Keratinocyte (primary cell): ENCODE measurements around the gene DMXL1. TPM values are rescaled to one million over a fixed set of nuclear protein-coding genes. Genes with fewer than 3 reads are reported as not detected.

Source experiments
- DNase-seq: peaks from one replicate; pipeline ENCODE4 v3.0.0-alpha.2; 2011; ENCODE audit warnings: low read depth, missing footprints, low spot score
- FAIRE-seq: peaks from 2 replicates; lab custom pipeline; 2011; peaks lifted over from hg19 to GRCh38; lab: Jason Lieb, UNC
- H2AFZ ChIP-seq: 2 replicates; pipeline ENCODE4 v1.6.0; 2012; ENCODE audit warnings: low read length, control low read depth, inconsistent platforms; ENCODE audit not compliant: control insufficient read depth
- H3K27ac ChIP-seq: 2 replicates; pipeline ENCODE4 v1.5.1; 2011; ENCODE audit warnings: low read length; ENCODE audit not compliant: control insufficient read depth, insufficient read depth
- H3K27me3 ChIP-seq: 3 replicates; pipeline ENCODE4 v1.6.0; 2011; ENCODE audit warnings: low read length; ENCODE audit not compliant: control insufficient read depth, insufficient read depth; ENCODE audit errors: extremely low read depth
- H3K36me3 ChIP-seq, 2 experiments: 2 replicates in 1 of 2; 3 replicates in 1 of 2; pipeline ENCODE4 v1.5.1; 2011; ENCODE audit warnings: low read length in 2 of 2, mild to moderate bottlenecking in 1 of 2; ENCODE audit not compliant: control insufficient read depth in 2 of 2, insufficient read depth in 2 of 2; ENCODE audit errors: extremely low read depth in 1 of 2
- H3K4me1 ChIP-seq: 3 replicates; pipeline ENCODE4 v1.5.1; 2011; ENCODE audit warnings: low read length; ENCODE audit not compliant: control insufficient read depth, insufficient read depth; ENCODE audit errors: extremely low read depth
- H3K4me2 ChIP-seq: 3 replicates; pipeline ENCODE4 v1.6.0; 2011; ENCODE audit warnings: low read depth, low read length; ENCODE audit not compliant: control insufficient read depth, insufficient read depth; ENCODE audit errors: extremely low read depth
- H3K4me3 ChIP-seq, 3 experiments: fragments of 200-600 bp in 1 of 3; sonication (generic) in 1 of 3; 2 replicates in 2 of 3; 3 replicates in 1 of 3; pipeline ENCODE4 v1.5.1; 2011 to 2016; ENCODE audit warnings: low read length in 3 of 3, mild to moderate bottlenecking in 3 of 3, control low read depth in 2 of 3, inconsistent platforms in 1 of 3, low read depth in 1 of 3, mixed read lengths in 1 of 3, mixed run types in 1 of 3, moderate library complexity in 1 of 3; ENCODE audit not compliant: control insufficient read depth in 2 of 3, insufficient read depth in 2 of 3; ENCODE audit errors: extremely low read depth in 1 of 3
- H3K79me2 ChIP-seq: 2 replicates; pipeline ENCODE4 v1.6.0; 2012; ENCODE audit warnings: low read length; ENCODE audit not compliant: control insufficient read depth, insufficient read depth
- H3K9ac ChIP-seq: 3 replicates; pipeline ENCODE4 v1.6.0; 2011; ENCODE audit warnings: low read length; ENCODE audit not compliant: control insufficient read depth, insufficient read depth; ENCODE audit errors: extremely low read depth
- H3K9me1 ChIP-seq: 3 replicates; pipeline ENCODE4 v1.6.0; 2011; ENCODE audit warnings: low read length; ENCODE audit not compliant: control insufficient read depth, insufficient read depth; ENCODE audit errors: extremely low read depth
- H3K9me3 ChIP-seq: 2 replicates; pipeline ENCODE4 v1.5.1; 2012; ENCODE audit warnings: low read depth, low read length; ENCODE audit not compliant: control insufficient read depth
- H4K20me1 ChIP-seq: 3 replicates; pipeline ENCODE4 v1.6.0; 2011; ENCODE audit warnings: low read length; ENCODE audit not compliant: control insufficient read depth, insufficient read depth; ENCODE audit errors: extremely low read depth
- CTCF ChIP-seq, 3 experiments: IDR thresholded peaks in 1 of 3; conservative IDR thresholded peaks in 1 of 3; optimal IDR thresholded peaks in 1 of 3; 2 replicates in 2 of 3; 3 replicates in 1 of 3; pipeline versions ENCODE3 to v1.5.1; 2011; ENCODE audit warnings: low read length in 3 of 3, mild to moderate bottlenecking in 3 of 3, moderate library complexity in 2 of 3, control low read depth in 1 of 3, inconsistent platforms in 1 of 3; ENCODE audit not compliant: insufficient read depth in 2 of 3; ENCODE audit errors: extremely low read depth in 1 of 3
- EZH2 ChIP-seq: IDR thresholded peaks from one replicate; pipeline ENCODE4 v1.6.1; 2012; ENCODE audit warnings: inconsistent platforms, mild to moderate bottlenecking, low read length, moderate library complexity
- dilution Hi-C: fragments of 300-500 bp; cut with MboI; formaldehyde crosslinking; loops from one replicate; pipeline ENCODE4 v1.7.0; 2020; ENCODE audit warnings: low sequenced_read_pairs; ENCODE audit not compliant: extremely low pct_ligation_motif_present
- polyA plus RNA-seq, 5 experiments: library from polyadenylated mRNA; depleted of rRNA in 3 of 5; stranded (reverse) in 3 of 5; stranded (forward) in 1 of 5; unstranded in 1 of 5; fragments of >200 nt; gene quantifications; 1 replicate in 1 of 5; 2 replicates in 3 of 5; 3 replicates in 1 of 5; pipeline versions ENCODE4 v1.2.1 to v1.2.3, GENCODE V29; 2011 to 2012; ENCODE audit warnings: missing spikeins in 2 of 5, low read depth in 1 of 5, low replicate concordance in 1 of 5

The DMXL1 gene
- polyA plus RNA-seq, 1 donor (not counting 4 experiments of a cell fraction or from before 2014, with no cell fraction given) = 13.1 TPM

DNA sequence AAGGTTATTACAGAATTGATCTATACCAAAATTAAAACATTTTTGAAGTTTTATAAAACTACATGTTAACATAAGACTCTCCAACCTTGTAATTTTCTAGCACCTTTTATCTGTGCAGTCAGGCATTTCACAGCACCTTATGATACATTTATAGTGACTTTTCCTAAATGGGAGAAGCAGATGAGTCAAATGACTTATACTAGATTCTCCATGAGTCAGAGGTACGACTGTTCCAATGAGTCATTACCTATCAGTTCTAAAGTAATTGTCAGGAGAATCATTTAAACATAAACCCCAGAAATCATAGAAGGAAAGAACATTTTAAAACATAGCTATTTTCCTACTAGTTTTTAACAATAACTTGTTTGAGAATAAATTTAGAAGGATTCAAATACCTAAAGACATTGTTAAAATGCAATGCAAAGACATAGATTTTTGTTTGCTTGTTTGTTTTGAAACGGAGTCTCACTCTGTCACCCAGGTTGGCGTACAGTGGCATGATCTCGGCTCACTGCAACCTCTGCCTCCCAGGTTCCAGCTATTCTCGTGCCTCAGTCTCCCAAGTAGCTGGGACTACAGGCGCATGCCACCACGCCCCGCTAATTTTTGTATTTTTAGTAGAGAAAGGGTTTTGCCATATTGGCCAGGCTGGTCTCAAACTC is 34.7 kb upstream of the DMXL1 start:
- H3K4me1 ChIP-seq = peaks cover 9% of the 10 kb centered on the region

GRCh38 chr5:119037496-119038215 is 33.2 kb upstream of the DMXL1 start:
- no peak for DNase-seq
- no peaks in the 10 kb centered on the region for H3K36me3 ChIP-seq
- H3K27ac ChIP-seq = no peak overlapping the region
- no peak overlapping the region for H3K4me3 ChIP-seq
- no peaks in the 10 kb centered on the region for H3K79me2 ChIP-seq
- no peaks in the 10 kb centered on the region for H4K20me1 ChIP-seq
- no peak overlapping the region for H2AFZ ChIP-seq
- dilution Hi-C loops = no loop called here
- H3K9ac ChIP-seq = no peak overlapping the region
- no peak overlapping the region for H3K4me2 ChIP-seq
- H3K27me3 ChIP-seq = no peaks in the 10 kb centered on the region
- no peaks in the 10 kb centered on the region for H3K9me1 ChIP-seq
- FAIRE-seq = no peak
- no peak for TF ChIP-seq CTCF (optimal IDR thresholded peaks at IDR 0.05 in 1 of 3, IDR thresholded peaks at IDR 0.05 in 1 of 3, conservative IDR thresholded peaks at IDR 0.05 in 1 of 3; ENCODE audit: extremely low read depth in 1 of 3, insufficient read depth in 2 of 3, low read length in 3 of 3)
- TF ChIP-seq EZH2 = no peak
- peaks cover 9% of the 10 kb centered on the region for H3K4me1 ChIP-seq
- no peaks in the 10 kb centered on the region for H3K9me3 ChIP-seq

More for the DNA sequence above, 34.7 kb upstream of the DMXL1 start:
- Histone ChIP-seq H4K20me1 (no peaks in the 10 kb centered on the region), H3K27ac (peak overlapping the region; percentile 43), H3K9ac (no peak overlapping the region), H3K4me2 (no peak overlapping the region), H3K79me2 (no peaks in the 10 kb centered on the region), H2AFZ (no peak overlapping the region), H3K9me3 (no peaks in the 10 kb centered on the region), H3K4me3 (no peak overlapping the region), H3K27me3 (no peaks in the 10 kb centered on the region), H3K9me1 (no peaks in the 10 kb centered on the region), H3K36me3 (no peaks in the 10 kb centered on the region)
- dilution Hi-C loops = no loop called here
- TF ChIP-seq CTCF (optimal IDR thresholded peaks at IDR 0.05 in 1 of 3, IDR thresholded peaks at IDR 0.05 in 1 of 3, conservative IDR thresholded peaks at IDR 0.05 in 1 of 3; ENCODE audit: extremely low read depth in 1 of 3, insufficient read depth in 2 of 3, low read length in 3 of 3) = no peak
- TF ChIP-seq EZH2 = no peak
- DNase-seq (peak; percentile 45), FAIRE-seq (peak; percentile 29)
